T-helper 1 cell treated with Interleukin-12 subunit alpha and Interleukin-12 subunit beta and Interleukin-4 antibody, amounts not matched to agents 30 ng/mL and 1 ng/mL, for 36 hours (primary cell): ENCODE measurements around the gene SNORC. TPM values are rescaled to one million over a fixed set of nuclear protein-coding genes. Genes with fewer than 3 reads are reported as not detected.

Source experiments
- intact Hi-C: fragments of 100-400 bp; cut with micrococcal nuclease; formaldehyde crosslinking; loops from one replicate; pipeline ENCODE4 v1.15.1; 2024
- total RNA-seq: library from RNA; stranded (reverse); gene quantifications from 2 replicates; pipeline ENCODE4 v1.2.3, GENCODE V29; 2022

The SNORC gene
- total RNA-seq, 1 donor from 2014 or later = 1.2 TPM

DNA sequence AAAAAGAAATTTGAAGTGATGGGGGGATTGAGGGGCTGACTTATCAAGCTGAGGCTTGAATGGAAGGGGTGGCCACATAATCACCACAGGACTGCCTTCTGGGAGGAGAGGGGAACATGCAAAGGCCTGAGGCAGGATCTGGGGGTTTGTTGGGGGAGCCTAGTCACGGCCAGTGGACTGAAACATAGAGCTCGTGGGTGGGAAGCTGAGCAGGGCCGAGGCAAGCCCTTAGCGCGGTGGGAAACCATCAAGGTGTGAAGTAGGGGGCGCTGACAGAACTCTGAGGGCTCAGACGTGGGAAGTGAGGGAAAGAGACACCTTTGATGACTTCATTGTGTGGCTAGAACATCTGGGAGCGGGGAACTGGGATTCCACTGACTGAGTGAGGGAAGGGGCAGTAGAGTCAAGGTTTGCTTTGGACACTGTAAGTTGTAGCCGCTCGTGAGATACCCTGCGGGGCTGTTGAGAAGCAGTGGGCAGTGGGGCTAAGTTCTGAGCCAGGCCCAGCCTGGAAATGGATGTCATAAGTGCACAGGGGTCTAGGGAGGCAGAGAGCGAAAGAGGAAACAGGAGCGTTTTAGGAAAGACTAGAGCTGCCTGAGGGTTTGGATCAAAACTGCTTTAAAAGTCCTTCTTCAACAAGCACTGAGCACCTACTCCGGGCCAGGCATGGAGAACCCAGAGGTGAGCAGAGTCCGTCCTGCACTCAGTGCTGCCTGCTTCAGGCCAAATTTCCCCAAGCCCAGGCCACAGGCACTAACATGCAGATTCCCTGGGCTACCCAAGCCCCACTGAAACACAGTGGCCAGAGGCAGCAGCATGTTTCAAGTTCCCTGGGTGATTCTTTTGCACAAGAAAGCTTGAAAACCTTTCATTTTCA is 686 bp upstream of the SNORC start:
- intact Hi-C loops = no loop called here

DNA sequence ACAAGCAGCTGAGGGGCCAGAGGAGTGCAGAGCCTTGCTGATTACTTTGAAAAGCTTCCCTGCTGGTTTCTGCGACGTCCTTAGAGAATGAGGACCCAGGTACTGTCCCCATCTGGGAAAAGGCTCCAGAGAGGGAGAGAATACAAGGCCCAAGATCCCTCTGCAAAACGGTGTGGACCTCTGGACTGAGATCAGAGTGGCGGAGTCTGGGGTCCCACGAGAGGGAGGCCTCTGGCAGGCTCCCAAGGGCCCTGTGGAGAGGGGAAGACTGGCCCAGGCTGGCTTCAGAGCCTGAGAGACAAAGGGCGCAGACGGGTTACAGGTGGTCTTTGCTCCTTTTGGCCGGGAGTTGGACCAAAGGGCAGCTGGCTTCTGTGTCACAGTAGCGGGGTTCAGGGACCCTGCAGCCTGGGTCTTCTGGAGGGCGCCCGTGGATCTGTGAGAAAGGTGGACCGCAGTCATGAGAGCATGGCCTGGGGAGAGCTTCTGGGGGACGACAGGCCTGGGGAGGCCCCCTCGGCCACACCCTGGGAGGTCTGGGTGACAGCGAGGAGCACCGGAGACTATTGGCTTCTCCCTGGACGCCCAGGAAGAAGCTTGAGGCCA is 805 bp downstream of the SNORC start:
- intact Hi-C loops = no loop called here

- intact Hi-C loops = no loop called here
Observed at GRCh38 chr2:232871418-232871834, 1.4 kb downstream of the SNORC start.

DNA sequence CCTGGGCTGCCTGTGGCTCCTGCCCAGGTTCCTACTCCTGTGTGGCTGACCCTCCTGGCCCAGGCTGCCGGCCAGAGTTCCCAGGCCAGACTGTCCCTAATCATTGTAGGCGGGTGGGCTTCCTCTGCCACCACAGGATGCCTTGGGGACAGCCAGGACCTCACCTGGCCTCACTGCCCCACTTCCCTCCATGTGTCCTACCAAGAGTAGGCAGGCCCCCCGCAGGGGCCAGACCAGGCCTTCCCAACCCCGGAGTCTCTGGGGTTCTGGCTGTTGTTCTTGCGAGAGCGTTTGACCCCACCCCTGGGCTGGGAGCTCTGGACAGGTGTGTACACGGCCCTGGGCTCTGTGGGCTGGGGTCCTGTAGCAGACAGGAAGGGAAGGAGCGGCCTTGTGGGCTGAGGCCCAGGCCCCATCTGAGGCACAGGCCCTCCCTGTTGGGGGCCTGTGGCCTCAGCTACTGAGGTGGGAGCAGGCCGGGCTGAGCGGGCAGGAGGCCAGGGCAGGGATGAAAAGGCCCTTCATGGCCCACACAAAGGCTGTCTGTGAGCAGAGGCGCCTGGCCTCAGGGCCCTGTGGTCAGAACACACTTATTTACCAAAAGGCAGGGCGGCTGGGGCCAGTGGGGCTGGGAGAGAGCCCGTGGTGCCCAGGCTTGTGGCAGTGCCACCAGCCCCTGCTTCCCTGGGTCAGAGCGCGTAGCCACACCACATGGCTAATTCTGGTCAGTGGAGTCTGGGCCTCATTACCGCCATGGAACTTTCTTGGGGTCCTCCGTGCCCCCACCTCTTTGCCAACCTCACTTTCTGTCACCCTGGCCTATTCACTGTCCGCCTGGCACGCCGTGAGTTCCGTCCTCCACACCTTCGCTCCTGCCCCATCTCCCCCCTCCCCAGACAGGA is 2.0 kb downstream of the SNORC start:
- intact Hi-C loops = no loop called here

- intact Hi-C loops = no loop called here
Observed at GRCh38 chr2:232872826-232873225, 2.8 kb downstream of the SNORC start.

DNA sequence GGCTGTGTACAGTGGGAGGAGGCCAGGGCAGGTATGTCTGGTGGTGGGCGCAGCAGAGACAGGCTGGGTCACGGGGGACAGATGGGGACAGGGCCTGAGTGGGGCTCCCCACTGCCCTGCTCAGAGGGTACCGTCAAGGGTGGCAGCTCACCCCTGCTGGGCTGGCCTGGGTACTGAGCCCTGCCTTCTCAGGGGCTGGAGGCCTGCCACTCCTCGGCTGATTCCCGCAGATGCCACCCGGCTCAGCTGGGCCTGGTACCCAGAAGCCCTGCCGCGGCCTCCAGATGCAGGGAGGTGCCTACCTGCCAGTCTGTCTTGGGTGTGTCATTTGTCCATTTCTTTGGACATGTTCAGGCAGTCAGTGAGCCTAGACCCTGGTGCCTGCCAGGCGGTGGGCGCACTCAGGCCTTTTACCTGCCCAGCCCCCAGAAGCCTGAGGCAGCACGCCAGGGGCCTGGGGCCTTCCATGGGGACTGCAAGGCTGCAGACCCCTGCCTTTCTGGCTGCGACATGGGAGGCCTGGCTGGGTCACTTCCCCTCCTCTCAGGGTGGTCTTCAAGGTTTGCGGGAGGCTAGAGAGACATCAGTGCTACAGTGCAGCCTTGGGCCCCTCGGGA is 3.3 kb downstream of the SNORC start:
- intact Hi-C loops = no loop called here

DNA sequence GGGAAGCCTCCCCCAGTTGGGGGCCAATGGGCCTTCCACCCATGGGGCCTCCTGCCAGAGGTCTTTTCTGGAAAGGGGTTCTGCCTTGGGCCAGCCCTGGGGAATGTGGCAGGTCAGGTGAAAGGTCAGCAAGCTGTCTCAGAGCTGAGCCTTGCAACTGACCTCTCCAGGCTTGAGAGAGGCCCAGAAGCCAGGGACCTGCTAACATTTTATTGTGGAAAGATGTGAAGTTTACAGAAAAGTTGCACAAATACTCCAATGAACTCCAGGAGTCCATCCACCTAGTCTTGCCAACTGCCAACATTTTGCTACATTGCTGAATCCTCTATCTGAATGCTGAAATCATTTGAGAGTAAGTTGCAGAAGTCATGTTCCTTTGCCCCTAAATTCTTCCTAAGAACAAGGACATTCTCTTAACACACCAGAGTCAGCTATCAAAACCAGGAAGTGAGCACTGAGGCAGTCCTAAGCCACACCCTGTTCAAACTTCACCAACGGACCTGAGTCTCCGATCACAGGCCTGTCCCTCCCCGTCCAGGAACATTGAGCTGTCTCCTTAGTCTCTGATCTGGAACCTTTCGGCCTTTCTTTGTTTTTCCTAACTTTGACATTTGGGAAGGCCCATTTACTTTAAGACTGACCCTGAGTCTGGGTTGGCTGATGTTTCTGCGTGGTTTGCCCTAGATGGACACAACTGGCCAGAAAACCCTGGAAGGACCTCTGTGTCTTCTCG is 4.0 kb downstream of the SNORC start:
- intact Hi-C loops = no loop called here

DNA sequence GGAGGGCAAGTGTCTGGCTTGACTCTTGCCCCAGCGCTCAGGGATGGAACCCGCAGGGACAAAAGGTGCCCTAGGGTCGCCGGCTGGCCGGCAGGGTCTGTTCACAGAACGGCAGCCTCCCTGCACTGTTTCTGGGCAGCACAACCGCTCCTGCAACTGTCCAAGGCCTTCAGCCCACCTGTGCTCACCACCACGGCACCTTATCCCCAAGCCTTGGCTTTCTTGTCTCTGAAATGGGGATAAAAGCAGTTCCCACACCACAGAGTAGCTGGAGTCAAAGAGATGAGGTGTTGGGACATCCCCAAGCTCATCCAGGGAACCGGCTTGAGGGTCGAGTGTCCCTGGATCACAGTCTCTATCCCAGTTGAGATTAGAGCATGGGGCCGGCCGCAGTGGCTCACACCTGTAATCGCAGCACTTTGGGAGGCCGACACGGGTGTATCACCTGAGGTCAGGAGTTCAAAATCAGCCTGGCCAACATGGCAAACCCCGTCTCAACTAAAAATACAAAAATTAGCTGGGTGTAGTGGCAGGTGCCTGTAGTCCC is 4.7 kb downstream of the SNORC start:
- intact Hi-C loops = no loop called here

DNA sequence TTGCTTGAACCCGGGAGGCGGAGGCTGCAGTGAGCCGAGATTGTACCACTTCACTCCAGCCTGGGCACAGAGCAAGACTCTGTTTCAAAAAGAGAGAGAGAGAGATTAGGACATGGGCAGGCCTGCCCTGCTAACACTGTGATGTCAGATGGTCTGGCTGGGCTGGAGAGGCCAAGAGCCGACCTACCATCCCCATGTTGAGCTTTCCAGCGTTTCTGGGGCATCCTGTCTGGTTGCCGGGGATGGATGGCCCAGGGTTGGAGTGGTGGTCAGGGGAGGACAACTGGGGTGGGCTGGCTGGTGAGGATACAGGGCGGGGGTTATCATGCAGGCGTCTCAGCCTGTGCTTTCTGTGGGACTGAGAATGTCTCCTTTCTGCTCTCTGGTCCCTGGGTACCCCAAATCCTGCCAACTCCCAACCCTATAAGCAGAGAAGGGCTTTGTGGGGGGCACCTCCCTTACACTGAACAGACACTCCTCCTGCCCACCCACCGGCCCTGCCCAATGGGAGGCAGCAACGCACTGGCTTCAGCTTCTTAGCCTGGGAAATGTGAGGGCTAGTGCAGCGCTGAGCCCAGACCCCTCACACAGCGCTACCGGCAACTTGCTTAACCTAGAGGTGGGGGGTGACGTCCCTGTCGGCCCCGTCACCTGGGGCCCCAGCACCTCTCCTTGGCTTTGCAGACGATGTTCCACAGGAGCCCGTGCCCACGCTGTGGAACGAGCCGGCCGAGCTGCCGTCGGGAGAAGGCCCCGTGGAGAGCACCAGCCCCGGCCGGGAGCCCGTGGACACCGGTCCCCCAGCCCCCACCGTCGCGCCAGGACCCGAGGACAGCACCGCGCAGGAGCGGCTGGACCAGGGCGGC is 5.4 kb downstream of the SNORC start:
- intact Hi-C loops = loop anchor here (1.0 kb wide), 1 partner anchor 376 kb away; the partner anchor contains the start of gene ATG16L1

- intact Hi-C loops = loop anchor here (1.0 kb wide), 1 partner anchor 375 kb away; the partner anchor contains the start of gene ATG16L1
Observed at GRCh38 chr2:232876161-232876977, 6.3 kb downstream of the SNORC start.

GRCh38 chr2:232876978-232877441 is 6.9 kb downstream of the SNORC start:
- intact Hi-C loops = loop anchor here (1.0 kb wide), 1 partner anchor 374 kb away; the partner anchor contains the start of gene ATG16L1

DNA sequence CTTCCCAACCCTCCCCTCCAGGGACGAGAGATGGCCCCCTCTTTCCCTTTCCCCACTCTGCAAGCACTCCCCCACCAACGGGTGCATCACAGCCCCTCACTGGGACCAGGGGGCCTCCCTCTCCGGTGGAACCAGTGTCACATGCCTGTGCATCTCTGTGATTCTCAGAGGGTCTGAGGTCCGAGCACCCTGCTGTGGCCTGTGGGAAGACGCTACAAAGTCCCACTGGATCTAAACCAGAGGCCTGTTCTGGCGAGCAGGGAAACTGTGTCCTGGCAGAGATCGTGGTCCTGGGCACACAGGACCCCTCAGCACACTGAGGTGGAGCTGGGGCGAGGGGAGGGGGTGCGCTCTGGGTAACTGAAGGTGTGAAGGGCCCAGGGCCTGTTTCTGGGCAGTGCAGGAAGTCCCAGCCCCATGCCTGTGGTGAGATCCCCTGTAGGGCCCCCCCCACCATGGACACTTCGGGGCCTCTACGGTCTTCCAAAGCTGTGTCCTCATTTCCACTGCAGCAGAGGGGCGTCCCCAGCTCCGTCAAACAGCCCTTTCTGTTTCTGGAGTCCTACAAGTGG is 8.0 kb downstream of the SNORC start:
- intact Hi-C loops = no loop called here

DNA sequence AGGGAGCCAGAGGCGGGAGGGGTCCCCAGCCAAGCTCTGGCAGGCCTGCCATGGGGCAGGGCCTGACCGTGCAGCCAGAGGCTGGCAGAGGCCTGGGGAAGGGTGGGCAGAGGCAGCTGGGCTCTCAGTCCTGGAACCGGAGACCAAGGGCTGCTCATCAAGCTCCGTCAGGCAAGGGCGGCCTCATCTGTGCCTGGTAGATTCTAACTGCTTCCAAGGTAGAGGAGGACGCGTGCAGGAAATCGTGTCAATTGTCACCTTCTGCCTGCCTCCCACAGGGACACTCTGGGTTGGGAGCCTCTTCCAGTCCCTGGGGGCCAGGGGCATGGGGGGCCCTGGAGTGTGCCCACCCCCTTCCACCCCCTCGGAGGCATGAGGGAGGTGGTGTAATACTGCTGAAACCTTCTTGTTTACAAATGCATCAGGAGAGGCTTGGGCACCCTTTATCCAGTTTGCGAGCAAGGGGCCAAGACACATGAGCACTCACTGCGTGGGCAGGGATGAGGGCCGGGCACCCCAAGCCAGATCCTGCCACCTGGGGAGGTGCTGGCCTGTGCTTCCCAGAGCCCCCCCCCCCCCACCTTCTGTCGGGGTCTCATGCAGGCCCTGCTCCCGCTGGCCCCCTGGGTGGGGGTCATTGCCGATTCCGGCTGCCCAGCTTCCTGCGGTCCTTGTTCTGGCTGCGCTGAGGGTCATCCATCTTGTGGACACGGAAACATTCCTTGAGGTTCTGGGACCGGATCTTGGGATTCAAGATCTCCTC is 9.0 kb downstream of the SNORC start:
- intact Hi-C loops = no loop called here

- intact Hi-C loops = no loop called here
Observed at GRCh38 chr2:232879618-232880494, 9.8 kb downstream of the SNORC start.

DNA sequence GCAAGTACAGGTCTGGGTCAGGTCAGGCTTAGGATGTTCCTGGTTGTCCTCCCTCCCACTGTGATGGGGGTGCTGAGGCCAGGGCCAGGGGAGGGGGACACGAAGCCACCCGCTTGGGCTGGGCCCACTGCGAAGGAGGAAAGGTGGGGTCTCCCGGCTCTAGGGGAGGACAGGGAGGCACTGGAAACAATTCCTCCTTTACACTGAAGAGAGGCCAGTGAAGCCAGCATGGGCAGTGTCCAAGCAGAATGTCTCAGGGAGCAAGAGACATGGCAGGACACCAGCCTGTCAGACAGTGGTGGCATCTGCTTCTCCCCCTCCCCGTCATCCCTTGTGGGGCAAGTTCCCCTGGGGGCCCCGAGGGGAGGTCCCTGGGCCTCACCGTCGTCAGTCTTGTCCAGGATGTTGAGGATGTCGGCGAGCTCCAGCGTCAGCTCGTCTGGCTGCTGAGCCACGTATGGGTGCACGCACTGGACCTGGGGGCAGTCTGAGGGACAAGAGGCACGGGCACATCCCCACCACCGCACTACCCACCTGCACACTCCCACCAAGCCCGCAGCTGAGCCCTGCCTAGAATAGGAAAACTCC is 10.8 kb downstream of the SNORC start:
- intact Hi-C loops = no loop called here

DNA sequence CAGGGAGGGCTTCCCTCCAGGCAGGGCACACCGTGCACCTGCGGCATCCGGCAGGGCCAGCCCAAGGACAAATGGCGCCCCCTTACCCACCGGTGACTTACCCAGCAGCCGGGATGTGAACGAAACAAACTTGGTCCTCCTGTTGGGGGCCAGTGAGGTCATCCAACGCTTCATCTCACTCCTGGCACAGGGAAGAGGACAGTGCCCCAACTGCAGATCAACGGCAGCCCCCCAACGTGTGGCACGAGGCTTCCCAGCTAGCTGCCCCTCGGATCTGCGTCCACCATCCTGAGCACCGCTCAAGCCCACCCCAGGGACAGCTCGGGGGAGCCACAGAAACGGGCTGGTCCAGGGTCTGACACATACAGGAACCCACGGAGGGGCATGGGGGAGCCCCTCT is 12.0 kb downstream of the SNORC start:
- intact Hi-C loops = no loop called here
